Activated CD4-positive, alpha-beta T cell treated with anti-CD3 and anti-CD28 coated beads for 4 hours (primary cell): Measurements from ENCODE around the gene ZFP36L2.
A peak's percentile ranks its signal among the peaks of the same experiment; 100 is the strongest.

Experiments used
- DNase-seq, 2 donors: peaks; one replicate each; pipeline ENCODE4 v3.0.0-alpha.2; 2020

ZFP36L2 gene

GRCh38 chr2:43241558-43241957, 15.2 kb upstream of the ZFP36L2 start:
- no peak for DNase-seq

DNA sequence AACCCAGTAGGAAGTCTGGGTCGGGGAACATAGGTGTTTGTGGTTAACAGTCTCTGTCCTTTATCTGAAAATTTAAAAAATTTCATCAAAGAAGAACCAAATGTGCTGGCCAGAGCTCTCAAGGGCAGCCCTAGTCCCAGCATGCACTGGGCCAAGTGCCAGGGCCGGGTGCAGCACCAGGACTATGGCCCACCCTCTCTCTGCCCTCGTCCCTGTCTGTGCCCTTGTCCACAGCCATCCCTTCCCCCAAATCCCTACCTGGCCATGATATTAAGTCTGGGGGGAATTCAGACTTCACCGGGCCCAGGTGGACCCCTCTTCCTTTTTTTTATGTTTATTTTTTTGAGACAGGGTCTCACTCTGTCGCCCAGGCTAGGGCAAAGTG, 14.4 kb upstream of the ZFP36L2 start:
- DNase-seq = no peak

DNA sequence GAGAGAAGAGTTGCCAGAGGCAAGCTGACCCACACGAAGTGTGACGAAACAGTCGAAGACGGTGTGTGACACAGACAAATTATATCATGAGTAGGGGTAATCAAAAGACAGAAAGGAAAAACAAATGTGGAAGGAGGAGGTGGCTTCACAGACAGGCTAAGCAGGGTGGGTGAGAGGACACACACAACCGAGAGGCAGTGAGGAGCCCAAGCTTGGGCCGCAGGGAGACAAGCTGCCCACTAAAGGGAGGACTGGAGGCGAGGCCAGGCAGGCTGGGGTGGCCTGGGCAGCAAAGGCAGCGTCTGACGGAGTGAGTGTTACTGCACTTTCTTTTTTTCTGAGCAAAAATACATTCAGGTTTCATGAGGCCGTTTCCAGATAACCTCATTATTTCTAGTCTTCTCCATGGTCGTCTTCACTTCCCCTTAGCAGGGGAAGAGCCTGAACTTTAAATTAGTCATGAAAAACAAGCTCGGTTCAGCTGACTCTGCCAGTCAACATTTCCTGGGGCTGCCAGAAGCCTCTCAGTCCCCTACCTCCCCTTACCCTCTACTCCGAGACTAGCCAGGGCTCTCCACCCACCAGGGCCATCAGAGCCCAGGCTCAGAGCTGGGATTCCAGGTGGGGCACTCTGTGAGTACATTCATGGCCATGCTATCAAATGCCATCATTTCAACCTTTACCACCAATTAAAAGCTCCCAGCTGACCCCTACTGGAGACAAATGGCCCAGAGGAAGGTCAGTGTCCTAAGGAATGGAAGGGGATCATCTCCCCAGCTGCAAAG, 13.8 kb upstream of the ZFP36L2 start:
- DNase-seq = no peak

DNA sequence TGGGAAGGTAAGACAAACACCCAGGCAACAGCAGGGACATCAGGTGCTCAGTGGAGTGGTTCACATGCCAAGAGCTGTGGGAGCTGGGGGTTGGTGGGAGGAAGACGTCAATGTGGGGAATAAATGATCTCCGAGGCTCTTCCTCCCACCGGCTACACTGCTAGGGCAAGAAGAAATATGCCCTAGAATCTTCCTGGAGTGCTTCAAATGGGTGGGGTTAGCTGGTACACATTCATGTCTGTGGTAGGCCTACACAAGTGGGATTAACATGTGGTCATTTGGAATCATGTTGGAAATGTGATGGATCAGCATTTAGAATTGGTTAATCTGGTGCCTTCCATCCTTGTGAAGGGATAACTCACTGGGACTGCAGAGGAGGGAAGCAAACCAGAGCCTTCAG, 12.4 kb upstream of the ZFP36L2 start:
- no peak for DNase-seq

- DNase-seq = no peak
Measured at GRCh38 chr2:43238176-43238575, 11.8 kb upstream of the ZFP36L2 start.

DNA sequence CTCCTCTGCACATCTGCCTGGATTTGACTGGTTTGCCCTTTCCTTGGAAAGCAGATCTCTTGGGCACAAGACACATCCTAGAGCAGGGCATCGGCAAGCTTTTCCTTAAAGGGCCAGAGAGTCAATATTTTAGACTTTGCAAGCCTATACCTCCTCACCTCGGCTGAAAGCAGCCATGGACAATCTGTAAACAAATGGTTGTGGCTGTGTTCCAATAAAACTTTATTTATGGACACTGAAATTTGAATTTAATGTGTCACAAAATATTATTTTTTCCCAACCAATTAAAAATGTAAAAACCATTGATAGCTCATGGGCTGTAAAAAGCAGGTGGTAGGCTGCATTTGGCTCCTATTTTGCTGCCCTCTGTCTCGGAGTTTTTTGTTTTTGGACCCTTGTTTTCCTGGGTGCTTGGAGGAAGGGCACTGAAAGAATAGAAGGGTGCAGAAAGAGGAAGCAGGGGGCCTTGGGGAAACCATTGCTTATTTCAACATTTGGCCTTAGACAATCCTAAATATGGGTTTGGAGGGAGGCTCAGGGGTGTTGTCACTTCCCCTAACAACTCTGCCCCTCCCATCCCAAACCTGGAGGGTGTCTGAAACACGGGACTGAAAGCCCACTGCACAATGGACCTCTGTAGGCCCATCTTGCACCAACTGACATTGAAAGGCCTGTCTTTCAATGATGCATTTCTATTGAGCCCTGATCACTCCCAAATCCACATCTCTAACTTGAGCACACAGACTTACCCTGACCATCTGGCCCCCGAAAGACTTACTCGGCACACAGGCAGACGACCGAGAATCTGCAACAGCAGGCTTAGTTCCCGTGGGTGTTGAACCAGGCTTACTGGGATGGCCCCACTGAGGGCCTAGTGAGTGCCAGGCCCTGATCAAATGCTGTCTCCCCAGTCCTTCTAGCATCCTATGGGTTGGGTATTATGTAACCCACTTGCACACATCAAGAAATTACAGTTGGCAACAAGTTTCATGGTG, 7.1 kb upstream of the ZFP36L2 start:
- no peak for DNase-seq

DNA sequence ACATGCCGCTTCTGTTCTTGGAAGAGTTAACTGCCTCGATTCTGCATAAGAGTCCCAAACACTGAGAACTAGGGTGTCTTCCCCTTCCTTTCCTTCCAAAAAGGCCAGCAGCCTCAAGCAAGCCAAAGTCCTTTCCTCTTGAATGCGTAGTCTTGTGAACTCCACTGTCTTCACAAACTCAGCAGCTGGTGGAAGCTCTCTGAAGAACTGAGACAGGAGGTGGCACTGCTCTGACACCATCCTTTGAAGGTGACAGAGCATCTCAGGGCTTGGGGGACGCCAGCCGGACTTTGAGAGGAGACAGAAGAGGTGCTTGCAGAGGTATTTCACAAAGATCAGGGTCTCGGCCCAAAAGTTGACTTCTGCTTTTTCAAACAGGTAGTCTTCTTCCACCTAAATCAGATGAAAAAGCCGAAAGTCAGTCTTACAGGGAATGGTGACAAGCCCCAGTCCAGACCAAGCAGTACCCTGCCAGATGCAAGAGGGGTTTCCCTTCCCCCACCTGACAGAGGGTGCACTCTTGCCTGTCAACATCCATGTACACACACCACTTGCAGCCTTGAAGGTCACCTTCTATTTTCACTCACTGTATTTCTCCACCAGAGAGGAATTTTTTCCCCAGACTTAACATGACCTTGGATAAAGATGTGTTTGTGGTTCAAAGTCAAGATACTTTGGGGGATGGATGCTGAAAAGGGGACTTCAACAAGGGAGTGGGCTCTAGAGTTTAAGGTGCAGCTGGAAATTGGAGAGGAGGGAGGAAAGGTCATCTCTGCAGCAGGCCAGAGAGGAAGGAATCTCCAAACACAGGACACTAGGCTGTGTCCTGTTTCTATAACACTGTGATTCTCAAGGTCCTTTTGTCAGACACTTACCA, 4.8 kb upstream of the ZFP36L2 start:
- DNase-seq = no peak

DNA sequence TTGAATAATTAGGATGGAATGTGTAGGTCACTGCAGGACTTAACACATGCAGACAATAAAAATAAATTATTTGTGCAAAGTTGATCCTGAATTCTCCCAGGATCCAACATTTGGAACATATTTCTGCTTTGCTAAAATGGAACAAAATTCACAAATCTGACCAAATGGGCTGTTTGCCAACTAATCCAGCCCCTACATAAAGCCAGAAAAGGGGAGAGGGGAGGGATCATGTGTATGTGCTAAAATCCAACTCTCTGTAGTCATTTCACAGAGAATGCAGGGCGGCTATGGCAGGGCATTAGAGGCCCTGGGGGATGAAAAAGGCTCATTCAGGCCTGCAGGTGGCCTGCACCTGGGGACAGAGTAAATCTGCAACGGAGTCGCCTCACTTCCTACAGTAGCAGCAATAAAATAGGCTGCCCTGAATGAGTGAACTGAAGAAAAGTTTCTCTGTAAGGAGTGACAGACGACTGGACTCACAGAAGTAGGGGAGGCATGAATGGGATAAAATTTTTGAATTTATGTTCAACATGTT, 4.0 kb upstream of the ZFP36L2 start:
- DNase-seq = no peak

- DNase-seq = no peak
Measured at GRCh38 chr2:43228756-43229659, 2.6 kb upstream of the ZFP36L2 start.

DNA sequence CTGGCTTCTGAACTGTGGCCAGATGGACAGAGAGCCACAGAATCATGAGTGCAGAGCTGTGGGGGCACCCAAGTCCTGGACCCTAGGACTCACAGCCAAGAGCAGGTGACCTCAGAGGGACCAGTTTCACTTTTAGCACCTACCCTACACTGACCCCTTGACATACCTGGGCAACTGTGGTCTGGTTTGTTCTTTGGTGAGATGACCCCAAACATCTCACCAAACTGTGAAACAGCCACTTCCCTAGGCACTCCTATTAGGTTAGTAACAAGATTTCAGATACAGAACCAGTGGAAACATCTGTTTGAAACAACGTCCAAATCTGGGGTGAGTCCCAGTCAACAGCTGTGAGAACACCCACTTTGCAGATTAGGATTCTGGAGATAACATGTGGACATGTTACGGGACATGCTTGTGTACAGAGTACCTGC, 1.9 kb upstream of the ZFP36L2 start:
- DNase-seq = no peak

DNA sequence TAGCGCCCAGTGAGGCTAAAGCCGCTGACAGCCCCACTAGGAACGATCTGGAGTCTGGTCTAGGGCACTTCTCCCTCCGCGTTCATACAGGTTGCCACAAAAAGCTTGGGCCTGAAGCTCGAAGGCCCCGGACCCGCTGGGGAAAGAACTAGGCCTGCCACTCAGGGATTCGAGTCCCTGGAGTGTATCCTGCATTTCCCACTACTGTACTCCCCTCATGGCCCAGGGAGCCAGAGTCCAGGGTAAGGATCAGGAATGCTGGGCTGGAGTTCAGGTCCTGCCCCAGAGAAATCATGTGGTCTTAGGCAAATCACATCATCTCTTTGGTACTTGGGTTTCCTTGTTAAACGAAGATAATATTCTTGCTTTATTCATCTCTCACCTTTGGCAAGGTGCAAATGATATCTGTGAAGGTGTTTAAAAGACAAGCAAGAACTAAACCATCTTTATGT, 1.4 kb upstream of the ZFP36L2 start:
- no peak for DNase-seq

- peak; percentile 54 to 71 for DNase-seq
Measured at GRCh38 chr2:43226955-43227829, 786 bp upstream of the ZFP36L2 start.

DNA sequence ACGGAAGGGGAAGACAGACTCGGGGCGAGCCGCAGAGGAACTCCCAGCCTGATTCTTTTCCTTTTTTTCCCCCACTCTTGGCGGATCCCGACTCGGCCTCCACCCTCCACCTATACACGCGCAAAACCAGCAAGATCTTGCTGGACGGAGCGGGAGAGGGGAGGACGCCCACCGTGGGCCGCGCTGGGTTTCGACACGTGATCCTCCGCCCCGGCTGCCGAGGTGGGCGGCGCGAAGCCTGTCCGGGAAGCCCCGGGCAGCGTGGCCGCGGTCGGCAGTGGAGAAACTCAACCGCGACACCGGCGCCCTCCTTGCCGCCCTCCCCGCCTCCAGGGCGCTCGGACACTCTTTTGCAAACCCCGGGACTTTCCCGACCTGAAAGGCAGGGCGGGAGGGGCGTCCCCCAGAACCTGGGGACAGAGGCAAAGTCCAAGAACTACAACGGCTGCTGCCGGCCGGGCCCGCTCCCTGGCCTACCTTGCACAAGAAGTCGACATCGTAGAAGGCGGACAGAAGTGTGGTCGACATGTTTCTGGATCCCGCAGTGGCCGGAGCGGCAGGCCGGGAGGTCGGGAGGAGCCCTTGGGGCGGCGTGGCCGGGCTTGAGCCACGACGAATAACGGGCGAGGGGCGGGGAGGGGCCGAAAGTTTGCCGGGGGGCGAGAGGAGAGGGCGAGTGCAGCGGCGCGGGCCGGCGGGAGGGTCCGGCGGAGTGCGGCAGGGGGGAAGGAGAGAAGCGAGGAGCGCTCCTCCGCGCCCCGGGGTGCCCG, 433 bp downstream of the ZFP36L2 start:
- peak; percentile 50 to 60 for DNase-seq

- DNase-seq = peak; percentile 53 to 66
Measured at GRCh38 chr2:43225093-43225787, 1.2 kb downstream of the ZFP36L2 start.

DNA sequence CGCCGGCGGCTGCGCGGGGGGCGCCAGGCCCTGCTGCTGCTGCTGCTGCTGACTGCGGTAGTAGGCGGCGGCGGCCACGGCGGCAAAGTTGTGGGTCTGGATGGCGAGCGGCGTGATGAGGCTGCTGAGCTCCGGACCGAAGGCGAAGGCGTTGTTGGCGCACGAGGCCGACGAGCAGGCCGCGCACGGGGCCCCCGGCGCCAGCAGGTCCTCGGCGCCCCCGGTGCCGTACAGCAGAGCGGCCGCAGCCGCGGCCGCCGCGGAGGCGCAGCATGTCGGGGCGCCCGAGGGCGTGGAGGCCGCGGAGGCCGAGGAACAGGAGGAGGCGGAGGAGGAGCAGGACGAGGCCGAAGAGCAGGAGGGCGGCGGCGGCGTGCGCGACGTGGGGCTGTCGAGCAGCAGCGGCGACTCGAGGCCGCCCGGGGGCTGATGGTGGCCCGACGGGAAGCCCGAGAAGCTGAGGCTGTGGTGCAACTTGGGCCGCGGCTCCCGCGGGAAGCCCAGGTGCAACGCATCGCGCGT, 1.8 kb downstream of the ZFP36L2 start:
- peak; percentile 25 to 41 for DNase-seq

GRCh38 chr2:43224131-43224570, 2.3 kb downstream of the ZFP36L2 start:
- DNase-seq = peak; percentile 66 to 73

DNA sequence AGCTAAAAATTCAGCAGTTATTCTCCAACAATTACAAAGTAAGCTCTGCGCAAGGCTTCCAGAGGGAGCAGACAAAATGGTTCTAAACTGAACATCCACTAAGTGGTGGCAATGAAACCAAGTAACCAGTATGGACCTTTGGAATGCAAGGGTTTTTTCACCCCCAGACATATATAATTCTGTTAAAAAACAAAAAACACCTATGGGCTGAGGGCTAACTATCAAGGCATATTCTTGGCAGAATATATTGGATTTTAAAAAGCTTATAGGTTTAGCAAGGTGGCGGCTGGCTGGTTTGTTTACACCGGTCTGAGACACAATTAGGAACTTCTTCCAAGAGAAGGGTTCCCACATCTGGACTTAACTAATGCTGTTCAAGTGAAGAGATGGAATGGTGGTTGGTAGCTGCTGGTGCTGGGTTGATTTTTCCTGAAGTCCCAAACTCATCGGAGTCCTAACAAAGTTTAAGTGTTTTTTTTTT, 2.8 kb downstream of the ZFP36L2 start:
- no peak for DNase-seq
